Ovary (tissue), 3 donors: ENCODE results near the gene LRP10.

Experiments used
- EP300 ChIP-seq: sonication (generic); formaldehyde crosslinking; IDR thresholded peaks from one replicate; pipeline ENCODE4 v1.6.1; 2017; ENCODE audit warnings: antibody characterized with exemption
- POLR2A ChIP-seq: fragments of 450-650 bp; IDR thresholded peaks from one replicate; pipeline ENCODE4 v1.6.1; 2017; ENCODE audit warnings: antibody characterized with exemption, mild to moderate bottlenecking, moderate library complexity
- TF ChIP-seq, protein P1 (sequence below), 3 donors: fragments of 450-650 bp in 2 of 3; fragments of 200-600 bp in 1 of 3; IDR thresholded peaks; one replicate each; pipeline versions ENCODE4 v1.5.1 to v1.8.0; 2016 to 2022; ENCODE audit warnings: antibody characterized with exemption in 3 of 3, mild to moderate bottlenecking in 1 of 3
- donor health status: DM: no; HTN: no; CAD: no.

DNA sequence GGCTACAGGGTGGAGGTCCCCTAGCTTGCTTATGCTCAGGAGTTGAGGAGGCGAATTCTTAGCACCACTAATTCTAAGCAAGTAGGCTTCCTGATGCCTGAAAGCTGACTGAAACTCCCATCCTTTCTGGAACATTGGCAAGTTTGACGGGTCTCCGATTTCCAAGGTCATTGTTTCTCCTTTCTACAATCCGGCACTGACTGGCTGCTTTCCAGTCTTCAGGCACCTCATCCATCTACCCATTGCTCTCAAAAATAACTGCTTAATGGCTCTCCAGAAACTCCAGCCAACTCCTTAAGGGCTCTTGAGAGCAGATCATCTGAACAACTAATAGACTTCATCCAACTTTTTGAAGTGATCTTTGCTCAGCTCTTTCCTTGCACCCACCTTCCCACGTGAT is 24.8 kb downstream of the LRP10 start:
- TF ChIP-seq, protein P1, sequence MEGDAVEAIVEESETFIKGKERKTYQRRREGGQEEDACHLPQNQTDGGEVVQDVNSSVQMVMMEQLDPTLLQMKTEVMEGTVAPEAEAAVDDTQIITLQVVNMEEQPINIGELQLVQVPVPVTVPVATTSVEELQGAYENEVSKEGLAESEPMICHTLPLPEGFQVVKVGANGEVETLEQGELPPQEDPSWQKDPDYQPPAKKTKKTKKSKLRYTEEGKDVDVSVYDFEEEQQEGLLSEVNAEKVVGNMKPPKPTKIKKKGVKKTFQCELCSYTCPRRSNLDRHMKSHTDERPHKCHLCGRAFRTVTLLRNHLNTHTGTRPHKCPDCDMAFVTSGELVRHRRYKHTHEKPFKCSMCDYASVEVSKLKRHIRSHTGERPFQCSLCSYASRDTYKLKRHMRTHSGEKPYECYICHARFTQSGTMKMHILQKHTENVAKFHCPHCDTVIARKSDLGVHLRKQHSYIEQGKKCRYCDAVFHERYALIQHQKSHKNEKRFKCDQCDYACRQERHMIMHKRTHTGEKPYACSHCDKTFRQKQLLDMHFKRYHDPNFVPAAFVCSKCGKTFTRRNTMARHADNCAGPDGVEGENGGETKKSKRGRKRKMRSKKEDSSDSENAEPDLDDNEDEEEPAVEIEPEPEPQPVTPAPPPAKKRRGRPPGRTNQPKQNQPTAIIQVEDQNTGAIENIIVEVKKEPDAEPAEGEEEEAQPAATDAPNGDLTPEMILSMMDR (IDR thresholded peaks at IDR 0.05): no peak
- TF ChIP-seq EP300 (no peak), POLR2A (no peak)
